ENCODE results near the gene GATAD2B.

The GATAD2B gene

DNA sequence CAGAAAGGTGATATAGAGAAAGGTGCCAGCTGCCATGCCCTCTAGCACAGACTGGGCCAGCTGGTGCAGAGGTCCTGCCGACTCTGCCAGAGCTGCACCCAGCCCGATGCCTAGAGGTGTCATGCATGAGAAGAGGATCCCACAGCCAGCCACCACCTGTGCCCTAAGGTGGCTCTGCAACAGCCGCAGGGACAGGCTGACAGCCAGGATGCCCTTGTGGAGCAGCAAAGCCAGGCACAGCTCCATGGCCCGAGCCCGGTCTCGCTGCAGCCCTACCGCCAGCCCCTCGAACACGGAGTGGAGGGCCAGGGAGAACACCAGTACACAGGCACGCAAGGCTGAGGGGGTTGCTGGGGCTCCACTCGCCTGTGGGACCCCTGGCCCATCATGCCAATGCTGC is 37.4 kb upstream of the GATAD2B start:
- TF ChIP-seq, protein P1, sequence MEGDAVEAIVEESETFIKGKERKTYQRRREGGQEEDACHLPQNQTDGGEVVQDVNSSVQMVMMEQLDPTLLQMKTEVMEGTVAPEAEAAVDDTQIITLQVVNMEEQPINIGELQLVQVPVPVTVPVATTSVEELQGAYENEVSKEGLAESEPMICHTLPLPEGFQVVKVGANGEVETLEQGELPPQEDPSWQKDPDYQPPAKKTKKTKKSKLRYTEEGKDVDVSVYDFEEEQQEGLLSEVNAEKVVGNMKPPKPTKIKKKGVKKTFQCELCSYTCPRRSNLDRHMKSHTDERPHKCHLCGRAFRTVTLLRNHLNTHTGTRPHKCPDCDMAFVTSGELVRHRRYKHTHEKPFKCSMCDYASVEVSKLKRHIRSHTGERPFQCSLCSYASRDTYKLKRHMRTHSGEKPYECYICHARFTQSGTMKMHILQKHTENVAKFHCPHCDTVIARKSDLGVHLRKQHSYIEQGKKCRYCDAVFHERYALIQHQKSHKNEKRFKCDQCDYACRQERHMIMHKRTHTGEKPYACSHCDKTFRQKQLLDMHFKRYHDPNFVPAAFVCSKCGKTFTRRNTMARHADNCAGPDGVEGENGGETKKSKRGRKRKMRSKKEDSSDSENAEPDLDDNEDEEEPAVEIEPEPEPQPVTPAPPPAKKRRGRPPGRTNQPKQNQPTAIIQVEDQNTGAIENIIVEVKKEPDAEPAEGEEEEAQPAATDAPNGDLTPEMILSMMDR (IDR thresholded peaks at IDR 0.05; ENCODE audit: control extremely low read depth, extremely low read depth, low read depth, missing control alignments), result no peak
- ChIA-PET CTCF (interaction anchor here (0.8 kb wide), 1 partner anchor 26 kb away, joined by 3 read pairs; the partner anchor contains the start of gene RAB13), POLR2A (interaction anchor here (0.7 kb wide), 1 partner anchor 40 kb away, joined by 3 read pairs; no protein-coding TSS in a partner anchor)
- DNase-seq (ENCODE audit: extremely low spot score), result no peak

DNA sequence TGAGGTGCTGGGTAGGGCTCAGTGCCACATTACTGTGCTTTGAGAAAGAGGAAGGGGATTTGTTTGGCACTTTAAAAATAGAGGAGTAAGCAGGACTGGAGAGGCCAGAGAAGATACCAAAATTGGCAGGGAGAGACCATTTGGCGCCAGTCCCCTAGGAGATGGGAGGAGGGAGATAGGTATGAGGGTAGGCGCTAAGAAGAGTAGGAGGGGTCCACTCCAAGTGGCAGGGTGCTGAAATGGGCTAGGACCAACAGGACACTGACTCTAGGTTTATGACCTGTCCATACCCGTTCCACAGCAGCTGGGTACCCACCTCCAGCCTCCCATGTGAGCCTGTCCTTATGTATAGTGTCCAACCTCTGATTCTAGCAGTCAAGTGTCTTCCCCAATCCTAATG is 36.7 kb upstream of the GATAD2B start:
- TF ChIP-seq, protein P1 (IDR thresholded peaks at IDR 0.05; ENCODE audit: control extremely low read depth, extremely low read depth, low read depth, missing control alignments), result no peak
- CTCF ChIA-PET, result interaction anchor here (0.7 to 2.9 kb wide), 4 partner anchors 7 to 163 kb away, joined by 3 to 13 read pairs (median 4); partner anchors contain the start of genes CREB3L4 and RAB13
- POLR2A ChIA-PET, result interaction anchor here (1.0 to 1.7 kb wide), 3 partner anchors 8 to 32 kb away, joined by 4 to 9 read pairs (median 4); partner anchors contain the start of genes CREB3L4 and DENND4B
- no peak for DNase-seq (ENCODE audit: extremely low spot score)

DNA sequence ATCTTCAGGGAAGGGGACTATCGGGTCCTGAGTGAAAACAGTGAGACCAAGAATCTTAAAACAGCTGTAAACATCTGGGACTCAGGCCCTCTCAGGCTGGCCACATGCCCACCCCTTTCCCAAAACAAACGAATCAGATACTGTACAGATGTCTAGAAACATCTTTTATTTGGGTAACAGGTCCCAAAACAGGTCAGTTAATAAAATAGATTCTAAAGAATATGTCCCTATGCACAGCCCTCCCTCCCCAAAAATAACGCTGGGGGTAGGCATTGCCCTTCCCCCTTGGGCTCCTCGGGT is 36.1 kb upstream of the GATAD2B start:
- TF ChIP-seq, protein P1 (IDR thresholded peaks at IDR 0.05; ENCODE audit: control extremely low read depth, extremely low read depth, low read depth, missing control alignments), result no peak
- no peak for DNase-seq (ENCODE audit: extremely low spot score)
- POLR2A ChIA-PET, result interaction anchor here (1.0 to 1.7 kb wide), 4 partner anchors 8 to 32 kb away, joined by 3 to 9 read pairs (median 4); partner anchors contain the start of genes CREB3L4 and DENND4B
- CTCF ChIA-PET, result interaction anchor here (0.7 to 2.9 kb wide), 4 partner anchors 8 to 162 kb away, joined by 3 to 13 read pairs (median 4); partner anchors contain the start of genes CREB3L4 and DENND4B

DNA sequence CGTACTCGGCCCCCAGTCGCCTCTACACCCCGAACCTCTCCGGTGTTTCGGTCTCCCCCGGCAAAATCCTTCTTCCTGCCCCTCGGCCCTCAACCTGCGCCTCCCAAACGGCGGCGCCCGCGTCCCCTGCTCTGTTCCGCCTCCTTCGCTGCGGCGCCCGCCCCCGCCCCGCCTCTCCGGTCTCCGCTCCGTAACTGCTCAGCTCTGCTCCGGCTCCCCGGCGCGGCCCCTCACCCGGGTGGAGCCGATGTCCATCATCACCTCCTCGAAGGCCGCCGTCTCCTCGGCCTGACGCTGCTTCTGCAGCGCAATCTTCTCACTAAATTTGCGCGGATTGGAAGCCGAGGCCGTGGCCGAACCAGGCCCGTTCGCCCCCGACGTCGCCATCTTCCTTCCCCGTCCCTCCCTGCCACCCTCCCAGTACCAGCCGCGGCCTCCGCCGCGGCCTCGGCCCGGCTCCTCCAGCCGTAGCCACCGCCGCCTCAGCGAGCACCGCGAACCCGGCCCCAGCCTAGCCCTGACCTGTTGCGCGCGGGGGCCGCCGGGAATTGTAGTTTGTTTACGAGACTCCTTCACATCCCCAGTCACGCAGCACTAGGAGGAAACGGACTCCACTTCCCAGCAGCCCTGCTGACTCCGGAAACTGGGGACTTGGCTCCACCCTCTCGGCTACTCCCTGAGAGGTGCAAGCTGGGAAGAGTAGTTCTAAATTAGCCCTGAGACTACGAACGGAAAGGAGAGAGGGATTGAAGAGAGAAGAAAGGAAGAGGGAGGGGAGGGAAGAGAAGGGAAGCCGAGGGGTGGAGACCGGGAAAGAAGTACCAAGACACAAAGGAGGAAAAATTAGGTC is 35.6 kb upstream of the GATAD2B start, which contains the start of gene CRTC2:
Gene CRTC2 (minus strand): TSS at position 502 of the 850 bp plus-strand sequence. CDS start 115 bp downstream, at position 387.
- ChIA-PET POLR2A (interaction anchor here (0.5 to 1.7 kb wide), 6 partner anchors 9 to 35 kb away, joined by 3 to 9 read pairs (median 4); partner anchors contain the start of genes CREB3L4 and DENND4B), CTCF (interaction anchor here (0.7 to 2.9 kb wide), 7 partner anchors 8 to 161 kb away, joined by 3 to 33 read pairs (median 4); partner anchors contain the start of genes CREB3L4 and DENND4B)
- peak; percentile 97 for DNase-seq (ENCODE audit: extremely low spot score)
- TF ChIP-seq, protein P1 (IDR thresholded peaks at IDR 0.05; ENCODE audit: control extremely low read depth, extremely low read depth, low read depth, missing control alignments), result no peak

DNA sequence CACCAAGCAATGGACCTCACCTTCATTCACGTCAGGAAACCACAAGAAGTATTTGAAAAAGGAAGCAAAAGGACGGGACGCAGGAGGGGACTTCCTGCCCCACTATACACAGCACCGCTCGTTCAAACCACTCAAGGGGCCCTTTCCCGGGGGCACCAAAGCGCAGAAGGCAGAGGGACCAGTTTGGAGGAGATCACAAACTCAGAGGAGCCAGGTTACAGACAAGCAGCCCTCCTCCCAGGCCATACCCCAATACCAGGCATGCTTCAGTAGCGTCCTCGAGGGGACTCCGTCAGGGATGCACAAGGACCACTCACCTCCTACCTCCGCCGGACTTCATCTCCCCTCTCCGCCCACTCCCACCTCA is 35.0 kb upstream of the GATAD2B start:
- ChIA-PET POLR2A (interaction anchor here (0.5 to 1.7 kb wide), 3 partner anchors 10 to 35 kb away, joined by 3 to 9 read pairs (median 3); partner anchors contain the start of gene CREB3L4), CTCF (interaction anchor here (1.2 to 2.9 kb wide), 4 partner anchors 9 to 18 kb away, joined by 3 to 33 read pairs (median 8); partner anchors contain the start of genes CREB3L4 and DENND4B)
- DNase-seq (ENCODE audit: extremely low spot score), result peak; percentile 59
- TF ChIP-seq, protein P1 (IDR thresholded peaks at IDR 0.05; ENCODE audit: control extremely low read depth, extremely low read depth, low read depth, missing control alignments), result no peak
